Neuronal stem cell (in vitro differentiated cells): ENCODE measurements around the gene NDUFS8.

ENCODE experiments used
- DNase-seq: peaks from one replicate; pipeline ENCODE4 v3.0.0-alpha.2; 2013; ENCODE audit warnings: low spot score
- H2AFZ ChIP-seq: one replicate; pipeline ENCODE4 v1.6.1; 2013; ENCODE audit warnings: mild to moderate bottlenecking, low read length, inconsistent platforms
- H2AK5ac ChIP-seq: 2 replicates; pipeline ENCODE4 v1.6.1; 2013; ENCODE audit warnings: low read depth, mild to moderate bottlenecking, inconsistent platforms, low read length, moderate library complexity, mixed read lengths
- H2BK120ac ChIP-seq: 2 replicates; pipeline ENCODE4 v1.6.1; 2013; ENCODE audit warnings: low read depth, mild to moderate bottlenecking, inconsistent platforms, low read length, moderate library complexity, mixed read lengths
- H2BK12ac ChIP-seq: one replicate; pipeline ENCODE4 v1.6.1; 2013; ENCODE audit warnings: low read length, inconsistent platforms
- H2BK15ac ChIP-seq: 2 replicates; pipeline ENCODE4 v1.6.1; 2013; ENCODE audit warnings: mild to moderate bottlenecking, low read length, inconsistent platforms, mixed read lengths
- H2BK5ac ChIP-seq: one replicate; pipeline ENCODE4 v1.6.1; 2013; ENCODE audit warnings: inconsistent platforms, mild to moderate bottlenecking, low read length, moderate library complexity
- H3K14ac ChIP-seq: one replicate; pipeline ENCODE4 v1.6.1; 2013; ENCODE audit warnings: low read length, inconsistent platforms
- H3K18ac ChIP-seq: 2 replicates; pipeline ENCODE4 v1.6.1; 2013; ENCODE audit warnings: low read length, inconsistent platforms
- H3K23ac ChIP-seq: 2 replicates; pipeline ENCODE4 v1.6.1; 2013; ENCODE audit warnings: low read depth, mild to moderate bottlenecking, mixed read lengths, low read length, inconsistent platforms; ENCODE audit not compliant: poor library complexity
- H3K27ac ChIP-seq: replicated peaks from 3 replicates; pipeline ENCODE4 v1.5.1; 2013; ENCODE audit warnings: low read length, inconsistent platforms
- H3K27me3 ChIP-seq, 3 experiments: 2 replicates each; pipeline ENCODE4 v1.6.1; 2013; ENCODE audit warnings: low read length in 3 of 3, mild to moderate bottlenecking in 2 of 3, inconsistent platforms in 1 of 3, low read depth in 1 of 3, mixed read lengths in 1 of 3, moderate library complexity in 1 of 3; ENCODE audit not compliant: control insufficient read depth in 3 of 3, insufficient read depth in 3 of 3
- H3K36me3 ChIP-seq, 2 donors: replicated peaks in 1 of 2; 2 replicates each; pipeline ENCODE4 v1.6.1; 2013; ENCODE audit warnings: low read length in 2 of 2; ENCODE audit not compliant: control insufficient read depth in 2 of 2, insufficient read depth in 2 of 2
- H3K4ac ChIP-seq: 2 replicates; pipeline ENCODE4 v1.6.1; 2013; ENCODE audit warnings: inconsistent platforms, mild to moderate bottlenecking, low read length, moderate library complexity
- H3K4me1 ChIP-seq, 2 donors: 1 replicate in 1 of 2; 2 replicates in 1 of 2; pipeline ENCODE4 v1.6.1; 2013; ENCODE audit warnings: low read length in 2 of 2, low read depth in 1 of 2; ENCODE audit not compliant: control insufficient read depth in 2 of 2, insufficient read depth in 1 of 2
- H3K4me2 ChIP-seq: one replicate; pipeline ENCODE4 v1.6.1; 2013; ENCODE audit warnings: mild to moderate bottlenecking, low read length, inconsistent platforms; ENCODE audit not compliant: insufficient read depth, poor library complexity, severe bottlenecking
- H3K4me3 ChIP-seq, 2 donors: 2 replicates each; pipeline ENCODE4 v1.5.1; 2013; ENCODE audit warnings: low read length in 2 of 2, mild to moderate bottlenecking in 2 of 2, inconsistent platforms in 1 of 2, moderate library complexity in 1 of 2
- H3K79me1 ChIP-seq: one replicate; pipeline ENCODE4 v1.6.1; 2013; ENCODE audit warnings: low read depth, mild to moderate bottlenecking, inconsistent platforms, low read length, moderate library complexity
- H3K9ac ChIP-seq: one replicate; pipeline ENCODE4 v1.6.1; 2013; ENCODE audit warnings: mild to moderate bottlenecking, low read depth, low read length, inconsistent platforms; ENCODE audit not compliant: poor library complexity
- H3K9me3 ChIP-seq, 2 donors: replicated peaks in 1 of 2; 2 replicates each; pipeline versions ENCODE3 to v1.6.1; 2013; ENCODE audit warnings: low read length in 2 of 2, mild to moderate bottlenecking in 2 of 2, inconsistent platforms in 1 of 2, low read depth in 1 of 2, mixed read lengths in 1 of 2, moderate library complexity in 1 of 2; ENCODE audit not compliant: control insufficient read depth in 2 of 2, insufficient read depth in 1 of 2
- H4K8ac ChIP-seq: one replicate; pipeline ENCODE4 v1.6.1; 2013; ENCODE audit warnings: low read depth, mild to moderate bottlenecking, inconsistent platforms, low read length, moderate library complexity
- H4K91ac ChIP-seq: one replicate; pipeline ENCODE4 v1.6.1; 2013; ENCODE audit warnings: low read length, low read depth, mild to moderate bottlenecking, inconsistent platforms; ENCODE audit not compliant: poor library complexity
- WGBS, 2 donors: extraction: QIAGEN DNeasy Blood & Tissue Kit; methylation state at CpG; one replicate each; pipeline ENCODE4 v1.1.7; 2013; ENCODE audit warnings: missing lambda C conversion rate in 2 of 2, mixed read lengths in 1 of 2; ENCODE audit not compliant: insufficient read length in 2 of 2, insufficient replicate concordance in 1 of 2; ENCODE audit errors: extremely low coverage in 2 of 2; 5-methylcytosine and 5-hydroxymethylcytosine counted together

The NDUFS8 gene

DNA sequence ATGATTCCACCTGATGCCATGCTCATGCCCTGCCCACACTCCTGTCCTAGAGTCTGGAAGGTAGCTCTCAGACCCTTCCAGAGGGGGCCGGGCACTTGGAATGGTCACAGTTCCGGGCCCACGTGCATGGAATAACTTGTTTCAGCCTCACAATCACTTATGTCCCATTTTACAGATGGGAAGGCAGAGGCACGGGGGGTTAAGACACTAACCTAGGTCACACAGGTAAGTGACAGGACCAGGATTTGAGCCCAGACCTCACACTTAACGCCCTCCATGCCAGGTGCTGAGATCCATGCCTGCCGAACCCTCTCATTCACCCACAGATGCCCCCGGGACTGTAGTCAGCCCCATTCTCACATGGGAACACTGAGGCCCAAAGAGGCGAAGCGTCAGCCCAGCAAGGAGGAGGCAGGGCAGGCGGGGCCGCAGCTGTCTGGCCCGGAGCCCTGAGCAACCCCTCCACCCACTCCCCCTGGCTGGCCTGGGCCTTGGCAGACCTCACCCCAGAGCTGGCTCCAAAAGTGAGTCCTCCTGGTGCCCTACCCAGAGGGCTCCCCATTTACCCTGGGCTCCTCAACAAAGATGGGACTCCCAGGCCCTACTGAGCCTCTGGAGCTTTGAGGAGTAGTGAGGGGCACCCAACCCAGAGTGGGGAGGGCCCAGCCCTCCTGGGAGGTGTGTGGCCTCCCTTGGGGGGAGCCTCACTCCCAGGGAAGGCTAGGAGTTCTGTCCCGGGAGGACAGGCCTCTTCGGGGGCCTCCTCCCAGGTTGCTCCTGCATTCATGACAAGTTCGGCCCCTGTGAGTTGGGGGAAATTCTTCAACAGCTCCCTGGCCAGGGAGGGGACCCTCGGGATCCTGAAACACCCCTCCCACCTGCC lies 22.7 kb upstream of the NDUFS8 start:
- no peak overlapping the region for H3K4ac ChIP-seq
- H2AK5ac ChIP-seq: peak overlapping the region; percentile 77
- no peaks in the 10 kb centered on the region for H3K36me3 ChIP-seq
- H3K23ac ChIP-seq: no peak overlapping the region
- H3K4me3 ChIP-seq: no peak overlapping the region
- no peak overlapping the region for H4K91ac ChIP-seq
- WGBS, 2 donors: no CpG with 5 or more reads among the region's 16 CpGs
- H3K4me1 ChIP-seq: peaks cover 15 to 34% of the 10 kb centered on the region in 2 donors
- no peak overlapping the region for H2AFZ ChIP-seq
- H2BK15ac ChIP-seq: peak overlapping the region; percentile 45
- no peak overlapping the region for H2BK5ac ChIP-seq
- H2BK12ac ChIP-seq: no peak overlapping the region
- peaks cover 0 to 10% (median 0%) of the 10 kb centered on the region in 3 experiments for H3K27me3 ChIP-seq
- no peak overlapping the region for H4K8ac ChIP-seq
- DNase-seq: no peak
- no peak overlapping the region for H3K9ac ChIP-seq
- H3K4me2 ChIP-seq: no peak overlapping the region
- H3K18ac ChIP-seq: peak overlapping the region; percentile 53
- H2BK120ac ChIP-seq: no peak overlapping the region
- H3K9me3 ChIP-seq: no peaks in the 10 kb centered on the region
- H3K27ac ChIP-seq: no peak overlapping the region
- H3K14ac ChIP-seq: no peak overlapping the region
- H3K79me1 ChIP-seq: peaks cover 6% of the 10 kb centered on the region

DNA sequence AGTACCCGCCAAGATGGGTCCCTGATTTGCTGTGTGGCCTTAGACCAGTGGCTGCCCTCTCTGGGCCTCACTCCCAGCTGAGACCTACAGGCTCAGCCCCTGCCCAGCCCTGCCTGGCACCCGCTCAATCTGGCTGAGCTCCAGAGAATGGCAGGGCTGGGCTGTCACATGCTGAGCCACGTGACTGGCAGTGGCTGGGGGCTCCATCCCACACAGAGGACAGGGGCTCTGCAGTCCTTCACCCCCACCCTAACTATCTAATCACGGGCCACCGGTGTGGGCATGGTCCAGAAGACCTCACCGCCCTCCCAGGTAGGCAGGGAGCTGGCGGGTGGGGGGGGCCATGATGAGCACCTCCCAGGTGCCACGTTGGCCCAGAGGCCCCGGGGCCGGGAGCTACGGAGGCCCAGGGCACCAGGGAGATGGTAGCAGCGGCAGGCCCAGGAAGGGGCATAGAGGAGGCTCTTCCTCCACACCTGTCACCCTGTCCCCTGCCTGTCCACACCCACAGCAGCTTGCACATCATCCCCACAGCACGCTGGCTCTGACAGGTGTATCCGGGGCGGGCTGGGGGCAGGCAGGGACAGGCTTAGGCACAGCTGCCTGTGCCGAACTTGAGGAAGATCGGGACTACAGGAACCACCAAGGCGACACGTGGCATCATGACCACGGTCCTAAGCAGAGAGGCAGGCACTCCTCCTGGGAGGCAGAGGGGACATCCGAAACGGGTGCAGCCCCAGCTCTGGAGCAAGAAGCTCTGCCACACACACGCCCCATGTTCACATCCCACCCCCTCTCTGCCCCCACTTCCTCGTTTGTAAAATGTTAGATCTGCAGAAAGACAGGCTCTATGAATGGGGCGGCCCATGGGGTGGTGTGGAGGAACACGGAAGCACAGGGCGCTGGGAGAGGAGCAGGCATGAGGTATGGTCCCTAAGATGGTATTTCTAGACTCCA lies 21.8 kb upstream of the NDUFS8 start:
- no peak overlapping the region for H4K8ac ChIP-seq
- H2AFZ ChIP-seq: no peak overlapping the region
- H2BK12ac ChIP-seq: peak overlapping the region; percentile 85
- H2BK15ac ChIP-seq: peak overlapping the region; percentile 45
- H3K9ac ChIP-seq: peak overlapping the region; percentile 35
- no peak overlapping the region for H3K27ac ChIP-seq
- WGBS, 2 donors: no CpG with 5 or more reads among the region's 27 CpGs
- peak overlapping the region; percentile 61 for H3K23ac ChIP-seq
- peaks cover 4% of the 10 kb centered on the region for H3K79me1 ChIP-seq
- H3K4me3 ChIP-seq: no peak overlapping the region
- H2BK5ac ChIP-seq: peak overlapping the region; percentile 83
- no peak for DNase-seq
- peaks cover 12 to 42% of the 10 kb centered on the region in 2 donors for H3K4me1 ChIP-seq
- H3K4me2 ChIP-seq: no peak overlapping the region
- H3K4ac ChIP-seq: no peak overlapping the region
- H4K91ac ChIP-seq: no peak overlapping the region
- peak overlapping the region; percentile 77 for H2AK5ac ChIP-seq
- H2BK120ac ChIP-seq: no peak overlapping the region
- H3K9me3 ChIP-seq: no peaks in the 10 kb centered on the region
- H3K14ac ChIP-seq: no peak overlapping the region
- no peaks in the 10 kb centered on the region for H3K36me3 ChIP-seq
- H3K27me3 ChIP-seq: peaks cover 0 to 6% (median 0%) of the 10 kb centered on the region in 3 experiments
- H3K18ac ChIP-seq: peak overlapping the region; percentile 74

DNA sequence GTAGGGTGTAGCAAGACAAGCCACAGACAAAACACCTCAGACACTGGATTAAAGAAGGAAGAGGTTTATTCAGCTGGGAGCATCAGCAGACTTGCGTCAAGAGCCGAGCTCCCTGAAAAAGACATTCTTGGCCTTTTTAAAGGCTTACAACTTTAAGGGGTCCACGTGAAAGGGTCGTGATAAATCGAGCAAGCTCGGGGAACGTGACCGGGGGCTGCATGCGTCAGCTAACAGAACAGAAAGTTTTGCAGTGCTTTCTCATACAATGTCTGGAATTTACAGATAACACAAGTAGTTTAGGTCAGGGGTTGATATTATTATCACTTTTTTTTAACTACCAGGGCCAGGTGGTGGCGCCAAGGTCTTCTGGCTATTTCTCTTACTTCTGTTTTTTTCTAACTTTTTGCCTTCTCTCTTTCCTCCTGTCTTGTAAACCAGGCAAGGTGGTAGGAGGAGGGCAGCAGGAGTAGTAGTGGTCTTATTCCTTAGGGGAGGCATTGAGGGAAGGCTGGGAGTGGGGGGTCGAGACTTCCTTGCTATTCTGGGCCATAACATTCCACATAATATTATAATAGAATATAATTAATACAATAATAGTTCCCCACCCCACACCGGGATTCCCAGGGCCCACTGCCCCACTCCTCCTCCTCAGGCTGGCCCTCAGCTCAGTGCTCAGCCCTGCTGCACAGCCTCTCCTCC lies 20.9 kb upstream of the NDUFS8 start:
- Histone ChIP-seq H3K9me3 (no peaks in the 10 kb centered on the region), H3K4me1 (peaks cover 8 to 49% of the 10 kb centered on the region in 2 donors), H2BK12ac (no peak overlapping the region), H3K27ac (no peak overlapping the region), H3K4me2 (no peak overlapping the region), H2BK120ac (no peak overlapping the region), H3K27me3 (peaks cover 0 to 2% (median 0%) of the 10 kb centered on the region in 3 experiments), H3K23ac (no peak overlapping the region), H2BK5ac (peak overlapping the region; percentile 83), H2AFZ (peak overlapping the region; percentile 92), H3K18ac (no peak overlapping the region), H3K14ac (no peak overlapping the region), H2AK5ac (no peak overlapping the region), H4K8ac (no peak overlapping the region), H3K4me3 (peak overlapping the region in 1 of 2 donors; percentile 28), H3K36me3 (no peaks in the 10 kb centered on the region), H3K9ac (no peak overlapping the region), H2BK15ac (no peak overlapping the region), H4K91ac (no peak overlapping the region), H3K79me1 (no peaks in the 10 kb centered on the region), H3K4ac (no peak overlapping the region)
- DNase-seq: no peak
- no CpG with 5 or more reads among the region's 12 CpGs for WGBS, 2 donors
